ENCODE results near the gene KCTD14. TPM values are rescaled to one million over a fixed set of nuclear protein-coding genes. Genes with fewer than 3 reads are reported as not detected.

The KCTD14 gene
- total RNA-seq, 2 donors from 2014 or later: 0.59 to 3.6 TPM

- Histone ChIP-seq H3K9me3 (no peaks in the 10 kb centered on the region), H3K4me1 (no peaks in the 10 kb centered on the region), H3K27ac (no peak overlapping the region), H3K4me3 (no peak overlapping the region), H3K36me3 (no peaks in the 10 kb centered on the region), H3K27me3 (no peaks in the 10 kb centered on the region)
- TF ChIP-seq CTCF (IDR thresholded peaks at IDR 0.05): no peak
- no peak for DNase-seq (ENCODE audit: low spot score)
Measured at GRCh38 chr11:77967753-77968152, 55.3 kb downstream of the KCTD14 start.

GRCh38 chr11:77967121-77967520, 56.0 kb downstream of the KCTD14 start:
- no peak for TF ChIP-seq CTCF (IDR thresholded peaks at IDR 0.05)
- Histone ChIP-seq H3K4me1 (no peaks in the 10 kb centered on the region), H3K27ac (no peak overlapping the region), H3K27me3 (no peaks in the 10 kb centered on the region), H3K4me3 (no peak overlapping the region), H3K9me3 (no peaks in the 10 kb centered on the region), H3K36me3 (no peaks in the 10 kb centered on the region)
- no peak for DNase-seq (ENCODE audit: low spot score)

GRCh38 chr11:77966338-77966737, 56.7 kb downstream of the KCTD14 start:
- Histone ChIP-seq H3K27ac (no peak overlapping the region), H3K9me3 (no peaks in the 10 kb centered on the region), H3K4me3 (no peak overlapping the region), H3K36me3 (no peaks in the 10 kb centered on the region), H3K27me3 (no peaks in the 10 kb centered on the region), H3K4me1 (no peaks in the 10 kb centered on the region)
- no peak for DNase-seq (ENCODE audit: low spot score)
- TF ChIP-seq CTCF (IDR thresholded peaks at IDR 0.05): no peak

Other genes starting within 250 kb of the KCTD14 start
- 10 to 100 TPM; 37.8 to 49.9 TPM for gene RSF1, start 202.6 kb downstream of the KCTD14 start, total RNA-seq
- 100 to 1,000 TPM; 103 to 113 TPM for gene AAMDC, start 202.1 kb downstream of the KCTD14 start, total RNA-seq
- gene INTS4, start 28.6 kb downstream of the KCTD14 start, total RNA-seq: 10 to 100 TPM in 1 of 2 donors, 1 to 10 TPM in 1; 9.9 to 12.3 TPM
- gene THRSP, start 40.6 kb upstream of the KCTD14 start, total RNA-seq: 1 to 10 TPM in 1 of 2 donors, not detected in 1; 1.9 TPM
- gene NDUFC2, start 56.6 kb upstream of the KCTD14 start, total RNA-seq: 100 to 1,000 TPM; 154 to 163 TPM
- gene ALG8, start 116.3 kb upstream of the KCTD14 start, total RNA-seq: 10 to 100 TPM; 16.5 to 22.5 TPM
- 10 to 100 TPM in 1 of 2 donors, 1 to 10 TPM in 1; 9.8 to 12.9 TPM for gene KCTD21, start 165.3 kb upstream of the KCTD14 start, total RNA-seq
- 1 to 10 TPM; 8.0 to 8.6 TPM for gene USP35, start 165.6 kb upstream of the KCTD14 start, total RNA-seq

All from right atrium auricular region (tissue), 2 donors.